NOMO-1 (cell line): ENCODE data around the gene SOS1.
A peak's percentile ranks its signal among the peaks of the same experiment; 100 is the strongest.

Experiments used
- DNase-seq, 2 experiments: peaks; one replicate each; lab custom pipeline; 2025; ENCODE audit not compliant: unreplicated experiment in 2 of 2; lab: John Stamatoyannopoulos, UW

The SOS1 gene

GRCh38 chr2:39050109-39050508, 70.7 kb downstream of the SOS1 start:
- DNase-seq = no peak

- no peak for DNase-seq
Measured at GRCh38 chr2:39039072-39039471, 81.8 kb downstream of the SOS1 start.

GRCh38 chr2:39033980-39034379, 86.9 kb downstream of the SOS1 start:
- no peak for DNase-seq

DNA sequence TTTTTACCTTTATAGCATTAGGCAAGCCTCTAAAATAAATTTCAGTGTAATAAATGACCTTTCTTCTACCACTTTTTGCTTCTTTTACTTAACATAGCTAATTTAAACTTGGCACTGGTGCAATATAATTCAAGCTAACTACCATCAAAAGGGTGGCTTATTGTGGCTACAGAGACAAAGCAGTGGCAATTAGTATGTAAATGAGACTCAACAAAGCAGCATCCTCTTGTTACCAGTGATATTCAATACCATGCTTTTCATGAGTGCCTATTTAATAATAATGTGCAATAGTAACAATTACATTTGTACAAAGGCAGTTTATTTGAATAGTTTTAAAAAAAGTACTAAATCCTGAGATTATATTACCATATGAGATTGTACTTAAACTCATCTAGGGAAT, 93.4 kb downstream of the SOS1 start:
- DNase-seq = no peak

DNA sequence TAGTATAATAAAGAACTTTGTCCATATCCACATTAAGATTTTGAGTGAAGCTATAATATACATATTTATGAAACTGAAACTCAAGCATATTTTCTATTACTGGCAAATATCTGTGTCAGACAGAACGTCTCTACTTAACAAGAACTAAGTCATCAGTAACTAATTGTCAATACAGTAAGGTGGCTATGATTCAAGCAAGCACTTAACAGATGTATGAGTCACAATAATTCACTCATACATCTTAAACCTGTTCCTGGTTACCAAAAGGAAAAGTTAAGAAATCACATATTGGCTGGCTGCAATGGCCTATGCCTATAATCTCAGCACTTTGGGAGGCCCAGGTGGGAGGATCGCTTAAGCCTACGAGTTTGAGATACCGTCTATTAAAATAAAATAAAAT, 96.0 kb downstream of the SOS1 start:
- no peak for DNase-seq

DNA sequence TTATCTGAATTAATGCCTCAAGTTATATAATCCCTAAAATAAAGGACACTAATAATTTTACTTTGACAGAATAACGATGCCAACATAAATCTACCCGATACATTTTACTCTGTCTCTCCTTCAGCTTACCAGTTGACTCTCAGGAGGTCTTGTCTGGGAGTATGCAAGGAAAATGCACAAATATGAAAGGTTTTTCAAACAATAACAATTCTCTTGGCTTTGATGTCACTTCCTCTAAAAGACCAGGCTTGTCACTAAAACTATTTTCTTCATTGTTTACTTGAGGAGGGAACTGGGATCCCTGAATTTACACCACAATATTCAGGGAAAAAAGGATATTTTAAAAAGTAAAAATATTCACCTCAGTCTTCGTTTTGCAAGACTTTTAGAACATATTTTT, 97.2 kb downstream of the SOS1 start:
- DNase-seq = no peak

- DNase-seq = no peak
Measured at GRCh38 chr2:39022642-39023235, 98.1 kb downstream of the SOS1 start.

DNA sequence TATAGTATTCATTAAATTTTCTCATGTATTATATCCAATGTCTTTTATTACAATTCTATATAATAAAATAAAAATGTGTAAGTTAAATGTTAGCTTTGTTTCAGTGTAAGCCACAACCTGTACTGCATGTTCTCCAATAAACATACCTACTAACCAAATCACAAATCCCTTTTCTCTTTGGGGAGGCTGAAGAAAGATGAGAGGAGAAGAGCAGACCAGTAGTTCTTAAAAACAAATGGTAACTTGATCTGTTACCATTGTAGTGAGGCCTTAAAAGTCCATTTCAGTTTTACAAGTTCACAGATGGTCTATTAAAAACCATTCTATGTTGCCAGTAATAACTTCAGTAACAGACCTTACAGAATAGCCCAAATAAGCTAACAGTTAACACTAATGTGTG, 100.5 kb downstream of the SOS1 start:
- DNase-seq = no peak

- no peak for DNase-seq
Measured at GRCh38 chr2:39018638-39019037, 102.2 kb downstream of the SOS1 start.

- DNase-seq = no peak
Measured at GRCh38 chr2:39017334-39017733, 103.5 kb downstream of the SOS1 start.

DNA sequence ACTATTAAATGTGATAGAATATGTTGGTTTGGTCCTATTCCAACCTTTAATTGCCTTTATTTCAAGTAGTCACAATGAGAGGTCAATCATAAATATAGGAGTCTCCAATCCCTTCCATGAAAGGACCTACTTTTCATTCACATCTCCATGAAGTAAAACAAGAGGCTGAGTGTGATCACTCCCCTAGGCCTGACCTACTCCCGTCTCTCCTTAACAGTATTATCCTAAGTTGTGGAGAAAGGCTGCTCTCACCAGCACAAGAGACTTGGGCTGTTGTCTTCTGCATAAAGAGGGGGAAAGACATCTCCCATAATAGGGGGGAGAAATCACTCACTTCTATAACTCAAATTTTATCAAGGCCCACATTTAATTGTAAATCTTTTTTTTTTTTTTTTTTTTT, 105.4 kb downstream of the SOS1 start:
- DNase-seq = no peak

- no peak for DNase-seq
Measured at GRCh38 chr2:39013871-39014270, 107.0 kb downstream of the SOS1 start.

- no peak for DNase-seq
Measured at GRCh38 chr2:39008665-39009064, 112.2 kb downstream of the SOS1 start.

DNA sequence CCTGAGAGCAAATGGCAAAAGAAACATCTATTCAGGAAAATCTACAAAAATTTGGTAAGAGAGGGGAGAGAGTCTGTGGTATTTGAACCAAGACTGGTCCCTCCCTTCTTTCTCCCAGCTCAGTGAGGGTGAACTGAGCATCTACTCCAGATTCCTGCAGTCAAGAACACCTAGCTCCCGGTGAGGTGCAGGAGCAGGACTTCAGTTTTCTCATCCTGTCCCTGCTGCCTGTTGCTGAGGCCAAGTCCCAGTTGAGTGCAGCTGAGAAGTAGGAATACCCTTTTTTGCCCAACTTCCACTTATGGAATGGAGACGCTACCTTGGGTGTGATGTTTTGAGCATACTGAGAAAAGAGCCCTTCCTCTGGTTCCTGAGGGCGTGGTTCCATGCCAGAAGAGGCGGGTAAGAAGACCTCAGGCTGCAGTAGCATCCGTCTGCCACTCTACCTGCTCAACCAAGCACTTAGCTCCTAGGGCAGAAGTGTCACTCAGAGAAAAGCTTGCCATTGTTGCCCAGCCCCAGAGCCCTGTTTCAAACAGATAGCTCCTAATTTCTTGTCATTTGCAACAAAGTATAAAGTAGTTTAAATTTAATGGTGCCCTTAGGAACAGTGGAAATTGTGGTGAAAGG, 112.9 kb downstream of the SOS1 start:
- no peak for DNase-seq

GRCh38 chr2:39000552-39000951, 120.3 kb downstream of the SOS1 start:
- no peak for DNase-seq

- peak; percentile 80 to 96 for DNase-seq
Measured at GRCh38 chr2:38997781-38998180, 123.1 kb downstream of the SOS1 start.

- DNase-seq = no peak
Measured at GRCh38 chr2:38991899-38992298, 129.0 kb downstream of the SOS1 start.

DNA sequence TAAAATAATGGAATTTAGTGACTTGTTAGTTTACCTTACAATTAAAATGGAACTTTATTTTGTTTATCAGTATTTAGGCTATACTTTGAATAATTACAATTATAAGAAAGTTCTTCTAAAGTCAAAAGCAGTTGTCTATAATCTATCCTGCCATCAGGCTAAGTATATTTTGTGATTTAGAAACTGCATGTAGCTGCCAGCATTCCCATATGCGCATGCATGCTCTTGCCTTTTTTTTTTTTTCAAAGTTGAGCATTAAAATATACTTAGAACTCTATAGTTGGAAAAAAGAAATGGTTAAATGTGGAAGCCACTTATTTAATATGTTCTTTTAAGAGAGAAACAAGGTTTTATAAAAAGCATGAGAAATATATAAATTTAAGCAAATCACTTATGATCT, 132.1 kb downstream of the SOS1 start:
- no peak for DNase-seq

GRCh38 chr2:38982498-38982897, 138.4 kb downstream of the SOS1 start:
- no peak for DNase-seq

GRCh38 chr2:38981670-38982357, 139.0 kb downstream of the SOS1 start:
- no peak for DNase-seq

- no peak for DNase-seq
Measured at GRCh38 chr2:38981003-38981669, 139.7 kb downstream of the SOS1 start.

DNA sequence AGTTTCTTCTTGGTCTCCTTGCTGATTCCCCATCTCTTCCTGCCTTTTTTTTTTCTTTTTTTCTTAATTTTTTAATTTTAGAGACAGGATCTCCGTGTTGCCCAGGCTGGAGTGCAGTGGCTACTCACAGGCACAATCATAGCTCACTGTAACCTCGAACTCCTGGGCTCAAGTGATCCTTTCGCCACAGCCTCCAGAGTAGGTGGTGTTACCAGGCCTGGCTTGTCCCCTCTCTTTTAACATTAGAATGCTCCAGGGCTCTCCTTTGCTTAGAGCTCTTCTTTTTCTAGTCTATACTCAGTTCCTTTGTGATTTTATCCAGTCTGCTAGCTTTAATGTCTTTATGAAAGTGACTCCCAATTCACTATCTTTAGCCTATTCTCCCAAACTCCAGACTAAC, 141.9 kb downstream of the SOS1 start:
- no peak for DNase-seq
